ENCODE results near the gene BORCS6.

BORCS6 gene

DNA sequence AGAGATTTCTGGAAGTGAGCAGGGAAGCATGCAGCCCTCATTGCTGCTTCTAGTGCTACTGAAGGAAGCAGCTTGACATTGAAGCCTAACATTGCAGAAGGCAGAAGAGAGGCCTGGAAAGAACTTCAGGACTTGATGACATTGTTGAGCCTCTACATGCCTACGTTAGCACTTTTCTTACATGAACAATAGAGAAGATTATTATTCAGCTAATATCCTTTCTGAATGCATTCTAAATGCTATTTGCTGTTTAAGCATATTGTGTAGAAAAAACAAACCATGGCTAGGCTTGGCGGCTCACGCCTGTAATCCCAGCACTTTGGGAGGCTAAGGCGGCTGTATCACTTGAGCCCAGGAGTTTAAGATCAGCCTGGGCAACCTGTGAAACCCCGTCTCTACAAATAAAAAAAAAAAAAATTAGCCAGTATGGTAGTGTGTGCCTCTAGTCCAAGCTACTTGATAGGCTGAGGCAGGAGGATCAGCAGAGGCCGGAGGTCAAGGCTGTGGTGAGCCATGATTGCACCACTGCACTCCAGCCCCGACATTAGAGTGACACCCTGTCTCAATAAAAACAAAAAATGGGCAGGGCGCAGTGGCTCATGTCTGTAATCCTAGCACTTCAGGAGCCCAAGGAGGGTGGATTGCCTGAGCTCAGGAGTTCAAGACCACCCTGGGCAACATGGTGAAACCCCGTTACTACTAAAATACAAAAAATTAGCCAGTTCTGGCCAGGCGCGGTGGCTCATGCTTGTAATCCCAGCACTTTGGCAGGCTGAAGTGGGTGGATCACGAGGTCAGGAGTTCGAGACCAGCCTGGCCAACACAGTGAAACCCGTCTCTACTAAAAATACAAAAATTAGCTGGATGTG lies 22.6 kb upstream of the BORCS6 start:
- in situ Hi-C loops (cut with MboI; ENCODE audit: low sequenced_read_pairs), result no loop called here

DNA sequence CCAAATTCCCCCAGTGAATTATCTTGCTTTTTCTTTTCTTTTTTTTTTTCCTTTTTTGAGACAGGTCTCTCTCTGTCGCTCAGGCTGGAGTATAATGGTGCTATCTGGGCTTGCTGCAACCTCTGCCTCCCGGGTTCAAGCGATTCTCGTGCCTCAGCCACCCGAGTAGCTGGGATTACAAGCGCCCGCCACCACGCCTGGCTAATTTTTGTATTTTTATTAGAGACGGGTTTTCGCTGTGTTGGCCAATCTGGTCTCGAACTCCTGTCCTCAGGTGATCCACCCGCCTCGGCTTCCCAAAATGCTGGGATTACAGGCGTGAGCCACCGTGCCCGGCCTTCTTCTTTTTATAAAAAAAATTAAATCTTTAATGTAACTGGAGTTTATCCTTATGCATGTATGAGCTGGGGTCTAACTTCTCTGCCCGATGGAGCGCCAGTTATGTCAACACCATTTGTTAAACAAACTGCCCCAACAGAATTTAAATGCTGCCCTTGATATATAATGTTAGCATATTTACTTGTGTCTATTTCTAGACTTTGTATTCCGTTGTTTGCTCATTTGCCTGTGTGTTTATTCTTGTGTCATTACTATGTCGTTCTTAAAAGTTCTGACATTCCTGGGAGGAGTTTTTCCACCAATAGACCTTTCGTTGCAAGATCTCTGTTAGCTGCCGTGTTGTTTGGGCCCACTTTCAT lies 20.9 kb upstream of the BORCS6 start:
- in situ Hi-C loops (cut with MboI; ENCODE audit: low sequenced_read_pairs), result no loop called here

DNA sequence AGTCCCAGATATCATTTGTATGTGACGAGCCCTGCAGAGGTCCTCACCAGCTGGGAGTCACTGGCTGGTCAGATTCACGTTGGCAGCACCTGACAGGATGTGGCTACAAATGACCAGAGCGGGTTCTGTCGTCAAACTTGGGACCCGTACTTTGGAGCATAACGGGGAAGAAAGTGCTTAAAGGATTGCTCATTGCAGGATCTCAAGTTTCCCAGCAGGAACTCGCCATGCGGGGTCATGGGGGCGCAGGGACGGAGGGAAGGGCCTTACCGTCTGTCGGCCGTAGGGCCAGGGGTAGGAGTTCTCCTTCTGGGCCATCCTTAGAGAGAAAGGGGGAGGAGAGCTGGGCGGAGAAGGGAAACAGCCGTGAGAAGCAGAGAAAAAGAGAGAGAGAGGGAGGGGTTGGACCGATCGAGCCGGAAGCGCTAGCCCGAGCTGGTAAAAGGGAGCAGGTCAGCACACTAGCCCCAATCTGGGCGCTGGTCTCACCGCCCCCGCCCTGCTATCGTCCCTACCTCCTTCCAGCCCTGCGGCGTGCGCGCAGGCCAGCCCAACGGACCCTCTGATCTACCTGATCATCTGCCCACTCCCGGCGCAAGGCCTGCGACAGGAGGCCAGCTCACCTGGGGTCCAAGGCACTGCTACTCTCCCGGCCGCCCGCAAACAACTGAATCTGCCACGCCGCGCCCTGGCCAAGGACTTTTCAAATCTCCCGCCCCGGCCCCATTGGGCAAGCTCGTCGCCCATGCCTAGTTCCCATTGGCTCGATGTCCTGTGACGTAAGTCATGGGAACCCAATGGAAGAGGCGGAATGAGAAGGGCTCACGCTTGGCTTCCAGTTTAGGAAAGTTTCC lies 20.2 kb upstream of the BORCS6 start, which contains the start of gene AURKB:
TSS of gene AURKB (minus strand) at position 669 of the 854 bp plus-strand sequence. CDS start at position 318, 351 bp downstream.
- in situ Hi-C loops (cut with MboI; ENCODE audit: low sequenced_read_pairs), result no loop called here

DNA sequence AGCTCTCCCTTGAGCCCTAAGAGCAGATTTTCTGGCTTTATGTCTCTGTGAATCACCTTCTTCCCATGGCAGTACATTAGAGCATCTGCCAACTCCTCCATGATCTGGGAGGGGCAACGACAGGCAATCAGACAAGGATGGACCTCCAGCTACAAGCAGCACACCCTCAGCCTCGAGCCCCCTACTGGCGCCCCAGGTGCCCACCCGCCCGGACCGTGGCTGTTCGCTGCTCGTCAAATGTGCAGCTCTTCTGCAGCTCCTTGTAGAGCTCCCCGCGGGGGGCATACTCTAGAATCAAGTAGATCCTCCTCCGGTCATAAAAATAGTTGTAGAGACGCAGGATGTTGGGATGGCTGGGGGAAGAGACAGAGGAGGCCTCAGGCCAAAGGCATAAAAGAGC lies 16.6 kb upstream of the BORCS6 start:
- in situ Hi-C loops (cut with MboI; ENCODE audit: low sequenced_read_pairs), result no loop called here

DNA sequence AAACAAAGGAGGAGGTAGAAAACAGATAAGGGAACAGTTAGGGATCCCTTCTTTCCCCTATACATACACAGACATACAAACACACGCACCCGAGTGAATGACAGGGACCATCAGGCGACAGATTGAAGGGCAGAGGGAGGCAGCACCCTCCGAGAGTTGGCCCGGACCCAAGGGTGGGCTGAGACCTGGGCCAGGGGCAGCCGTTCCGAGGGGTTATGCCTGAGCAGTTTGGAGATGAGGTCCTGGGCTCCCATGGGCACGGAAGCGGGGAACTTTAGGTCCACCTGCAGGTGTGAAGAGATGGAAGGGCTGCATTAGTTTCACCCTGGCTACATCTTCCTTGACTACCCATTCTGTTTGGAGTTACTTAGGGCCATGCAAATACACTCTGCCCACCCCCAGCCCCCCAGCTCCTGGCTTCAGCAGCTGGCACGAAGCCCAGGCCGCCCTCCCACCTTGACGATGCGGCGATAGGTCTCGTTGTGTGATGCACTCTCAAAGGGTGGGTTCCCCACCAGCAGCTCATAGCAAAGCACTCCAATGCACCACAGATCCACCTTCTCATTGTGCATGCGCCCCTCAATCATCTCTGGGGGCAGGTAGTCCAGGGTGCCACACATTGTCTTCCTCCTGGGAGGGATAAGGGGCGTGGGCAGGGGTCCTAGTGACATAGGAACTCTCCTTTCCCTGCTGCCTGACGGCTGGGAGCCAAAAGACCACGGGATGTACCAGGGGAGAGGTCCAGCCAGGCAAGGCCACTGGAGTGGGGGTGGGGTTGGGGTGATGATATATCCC lies 15.0 kb upstream of the BORCS6 start:
- in situ Hi-C loops (cut with MboI; ENCODE audit: low sequenced_read_pairs), result no loop called here

DNA sequence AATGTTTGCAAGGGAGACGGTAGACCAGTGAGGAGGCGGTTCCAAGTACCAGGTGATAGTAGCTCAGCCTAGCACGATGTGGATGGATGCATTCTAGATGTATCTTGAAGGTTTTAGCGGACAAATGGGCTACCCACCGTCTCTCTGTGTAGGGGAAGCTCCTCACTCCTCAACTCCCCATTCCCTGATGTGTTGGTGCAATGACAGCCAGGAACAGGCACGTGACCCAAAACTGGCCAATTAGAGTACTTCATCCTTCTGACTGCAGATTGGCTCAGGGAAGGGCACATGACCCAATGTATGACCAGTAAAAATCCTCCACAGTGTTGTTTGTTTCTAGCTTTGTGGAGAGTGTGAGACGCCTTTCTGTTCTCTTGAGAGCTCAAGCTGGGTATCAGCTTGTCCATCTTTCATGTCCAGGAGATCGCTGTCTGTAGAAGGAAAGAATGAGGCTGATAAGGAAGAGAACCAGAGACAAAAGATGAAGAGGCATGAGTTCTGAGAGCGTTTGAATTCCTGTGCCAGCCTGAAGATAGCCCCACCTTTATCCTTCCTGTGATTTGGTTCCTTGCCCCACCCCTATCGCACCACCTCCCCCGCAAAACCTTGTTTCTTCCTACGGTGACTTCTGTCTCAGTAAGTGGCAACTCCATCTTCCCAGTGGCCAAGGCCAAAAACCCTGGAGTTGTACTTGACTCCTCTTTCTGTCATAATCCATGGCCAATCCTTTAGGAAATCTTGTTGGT lies 2.3 kb upstream of the BORCS6 start:
- in situ Hi-C loops (cut with MboI; ENCODE audit: low sequenced_read_pairs), result no loop called here

DNA sequence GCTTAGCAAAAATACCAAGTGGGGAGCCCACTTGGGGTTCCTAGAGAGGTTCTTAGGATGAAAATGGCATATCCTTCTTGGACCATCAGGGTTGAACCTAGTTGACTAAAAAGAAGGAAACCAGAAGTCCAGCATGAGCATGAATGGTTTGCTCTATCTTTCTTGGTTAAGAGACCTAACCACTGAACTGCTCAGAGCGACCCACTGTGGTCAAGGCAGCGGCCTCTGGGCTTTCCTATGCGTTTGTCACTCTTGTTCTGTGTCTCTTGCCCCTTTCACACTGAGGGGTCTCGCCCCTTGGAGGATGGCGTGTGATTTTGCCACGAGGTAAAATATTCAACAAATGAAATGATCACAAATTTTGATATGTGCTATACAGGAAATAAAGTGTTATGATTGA lies 526 bp upstream of the BORCS6 start:
- in situ Hi-C loops (cut with MboI; ENCODE audit: low sequenced_read_pairs), result no loop called here

DNA sequence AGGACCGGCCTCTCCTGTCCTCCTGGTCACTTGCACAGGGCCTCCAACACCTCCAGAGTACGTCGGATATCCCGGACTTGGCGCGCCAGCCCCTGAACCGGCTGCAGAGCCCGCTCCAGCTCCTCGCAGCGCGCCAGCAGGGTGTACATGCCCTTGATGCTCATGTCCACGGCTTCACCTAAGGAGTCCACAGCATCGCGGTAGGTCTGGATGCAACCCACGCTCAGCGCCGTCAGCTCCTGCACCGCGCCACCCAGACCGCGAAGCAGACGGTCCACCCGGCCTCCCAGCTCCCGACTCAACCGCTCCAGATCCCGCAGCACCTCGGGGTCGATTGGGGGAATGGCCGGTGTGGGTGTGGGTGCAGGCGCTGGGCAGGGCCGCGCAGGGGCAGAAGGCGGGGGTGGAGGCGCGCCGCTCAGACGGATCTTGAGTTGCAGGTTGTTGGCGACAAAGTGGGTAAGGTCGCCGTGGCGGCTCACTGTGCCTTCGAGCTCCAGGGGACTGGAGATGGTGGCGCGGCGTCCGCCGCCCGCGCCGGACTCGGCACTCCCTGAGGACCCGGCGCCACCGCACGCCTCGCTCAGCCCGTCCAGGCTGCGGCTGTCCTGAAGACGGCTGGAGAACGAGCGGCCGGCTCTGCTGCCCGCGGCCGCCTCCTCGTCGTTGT lies 804 bp downstream of the BORCS6 start:
- in situ Hi-C loops (cut with MboI; ENCODE audit: low sequenced_read_pairs), result no loop called here

DNA sequence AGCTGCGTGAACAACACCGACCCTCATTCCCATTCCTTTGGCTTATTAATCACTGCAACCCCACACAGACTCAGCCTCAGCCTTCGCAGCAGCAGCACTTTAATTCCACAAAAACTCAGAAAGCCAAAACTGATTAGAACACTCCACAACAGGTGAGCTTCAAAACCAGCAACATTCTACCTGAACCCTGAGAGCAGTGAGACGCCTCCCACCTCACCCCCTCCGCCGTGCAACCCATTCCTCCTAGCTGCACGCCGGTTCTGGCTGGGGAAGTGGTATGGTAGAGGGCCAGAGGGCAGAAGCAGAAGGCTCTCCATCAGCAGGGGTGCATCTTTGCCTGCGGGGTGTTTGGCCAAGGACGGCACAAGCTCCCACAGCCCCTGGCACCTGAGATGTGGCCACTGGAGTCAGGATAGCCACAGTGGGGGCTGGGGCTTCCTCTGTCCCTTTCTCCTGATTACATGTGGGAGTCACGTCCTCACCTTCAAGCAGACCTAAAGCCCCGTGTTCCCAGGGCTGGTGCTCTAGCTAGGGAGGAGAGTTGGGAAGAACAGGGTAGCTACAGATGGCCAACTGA lies 1.6 kb downstream of the BORCS6 start:
- in situ Hi-C loops (cut with MboI; ENCODE audit: low sequenced_read_pairs), result no loop called here

DNA sequence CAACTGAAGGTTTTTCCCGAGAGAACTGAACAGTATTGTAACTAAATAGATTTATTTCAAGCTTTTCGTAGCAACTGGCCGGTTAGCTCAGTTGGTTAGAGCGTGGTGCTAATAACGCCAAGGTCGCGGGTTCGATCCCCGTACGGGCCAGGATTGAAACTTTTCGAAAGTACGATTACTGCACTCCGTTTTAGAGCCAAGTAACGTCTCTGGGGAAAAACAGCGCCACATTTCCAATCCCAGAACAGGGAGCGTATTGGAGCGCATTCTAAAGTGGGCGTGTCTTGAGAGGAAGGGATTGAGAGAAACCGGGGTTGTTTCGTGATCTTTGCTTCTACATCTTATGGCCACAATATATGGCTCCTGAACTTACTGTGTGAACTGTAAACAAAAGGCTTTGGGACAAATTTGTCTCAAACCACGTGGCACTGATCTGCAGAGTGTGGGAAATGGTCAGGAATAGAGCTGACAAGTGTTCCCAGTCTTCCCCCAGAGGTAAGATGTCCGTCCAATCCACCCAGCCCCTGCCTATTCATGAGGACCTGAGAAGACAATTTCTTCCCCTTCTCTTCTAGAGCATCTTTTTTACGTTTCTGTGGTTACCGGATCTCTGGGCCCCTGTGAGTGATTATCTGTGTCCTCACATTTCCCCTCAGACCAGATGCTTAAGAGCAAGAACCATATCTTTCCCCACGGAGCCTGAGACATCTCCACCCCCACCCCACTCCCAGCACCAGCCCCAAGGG lies 2.3 kb downstream of the BORCS6 start:
- in situ Hi-C loops (cut with MboI; ENCODE audit: low sequenced_read_pairs), result no loop called here

DNA sequence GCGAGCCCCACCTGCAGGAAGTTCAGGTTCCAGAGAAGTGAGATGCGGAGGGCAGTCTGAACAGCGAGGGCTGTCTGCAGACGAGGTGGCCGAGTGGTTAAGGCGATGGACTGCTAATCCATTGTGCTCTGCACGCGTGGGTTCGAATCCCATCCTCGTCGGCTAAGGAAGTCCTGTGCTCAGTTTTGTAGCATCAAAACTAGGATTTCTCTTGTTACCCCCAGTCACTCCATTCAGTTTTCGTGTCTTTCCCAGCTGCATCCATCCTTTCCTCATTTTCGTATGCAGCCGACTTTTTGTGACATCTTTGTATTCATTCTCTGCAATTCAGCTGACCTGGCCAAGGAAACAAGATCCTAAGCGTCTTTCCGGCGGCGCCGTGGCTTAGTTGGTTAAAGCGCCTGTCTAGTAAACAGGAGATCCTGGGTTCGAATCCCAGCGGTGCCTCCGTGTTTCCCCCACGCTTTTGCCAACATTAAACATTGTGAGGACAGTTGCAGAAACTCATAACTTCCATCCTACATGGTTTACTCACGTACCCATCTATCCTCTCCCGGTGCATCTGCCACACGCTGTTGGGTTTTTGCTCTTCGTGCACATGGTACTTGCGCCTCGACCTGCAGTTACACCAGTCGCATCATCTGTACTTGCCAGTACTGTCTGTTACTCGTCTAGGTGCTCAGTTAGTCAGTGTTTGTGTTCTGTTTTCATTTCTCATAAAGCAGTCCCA lies 3.0 kb downstream of the BORCS6 start:
- in situ Hi-C loops (cut with MboI; ENCODE audit: low sequenced_read_pairs), result no loop called here

DNA sequence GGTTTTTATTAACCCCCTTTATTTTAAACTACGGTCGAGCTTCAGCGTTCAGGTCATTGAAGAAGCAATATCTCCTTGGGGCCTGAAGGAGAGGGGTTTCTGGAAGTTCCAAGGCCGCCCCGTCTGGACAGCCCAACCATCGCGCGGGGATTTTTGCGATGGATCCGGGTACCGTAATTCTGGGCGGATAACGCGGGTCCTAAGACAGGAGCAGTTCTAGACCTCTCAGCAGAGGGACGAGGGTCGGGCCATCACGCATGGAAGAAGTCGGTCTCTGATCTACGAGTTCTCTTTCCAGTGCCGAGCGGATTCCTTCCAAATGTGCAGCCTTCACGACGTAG lies 3.6 kb downstream of the BORCS6 start:
- in situ Hi-C loops (cut with MboI; ENCODE audit: low sequenced_read_pairs), result no loop called here

DNA sequence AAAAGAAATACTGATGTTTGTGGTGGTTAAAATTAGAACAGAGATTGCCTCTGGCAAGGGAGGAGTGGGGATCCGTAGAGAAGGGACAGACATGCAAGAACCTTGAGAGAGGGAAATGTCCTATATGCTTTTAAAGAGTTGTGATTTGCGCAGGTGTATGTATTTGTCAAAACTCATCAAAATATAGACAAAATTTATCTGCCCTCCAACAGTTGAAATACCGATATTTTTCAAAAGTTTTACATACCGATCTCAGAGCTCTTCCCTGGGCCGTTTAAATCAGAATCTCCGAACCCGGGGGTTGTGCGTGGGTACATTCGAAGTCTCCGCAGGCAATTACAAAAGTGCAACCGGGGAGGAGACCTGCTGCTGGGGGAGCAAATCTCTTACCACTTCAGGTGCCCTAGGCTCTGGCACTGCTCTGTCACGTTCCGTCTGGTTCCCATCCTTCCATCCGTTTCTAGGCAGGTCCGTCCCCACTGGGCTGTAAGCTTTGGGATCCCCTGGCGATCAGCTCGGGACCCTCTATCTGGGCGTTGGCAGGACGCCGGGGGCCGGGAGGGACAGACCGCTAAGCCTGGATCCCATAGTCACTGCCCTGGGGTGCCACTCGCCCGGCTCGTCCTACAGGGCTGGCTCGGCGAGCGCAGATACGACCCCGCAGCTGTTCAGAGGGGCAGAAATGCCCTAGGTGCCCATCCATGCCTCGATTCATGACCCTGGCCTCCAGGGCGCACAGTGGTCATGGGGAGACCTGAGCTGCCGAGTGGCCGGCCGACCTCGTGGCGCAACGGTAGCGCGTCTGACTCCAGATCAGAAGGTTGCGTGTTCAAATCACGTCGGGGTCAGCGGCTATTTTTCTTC lies 4.2 kb downstream of the BORCS6 start:
- in situ Hi-C loops (cut with MboI; ENCODE audit: low sequenced_read_pairs), result no loop called here

DNA sequence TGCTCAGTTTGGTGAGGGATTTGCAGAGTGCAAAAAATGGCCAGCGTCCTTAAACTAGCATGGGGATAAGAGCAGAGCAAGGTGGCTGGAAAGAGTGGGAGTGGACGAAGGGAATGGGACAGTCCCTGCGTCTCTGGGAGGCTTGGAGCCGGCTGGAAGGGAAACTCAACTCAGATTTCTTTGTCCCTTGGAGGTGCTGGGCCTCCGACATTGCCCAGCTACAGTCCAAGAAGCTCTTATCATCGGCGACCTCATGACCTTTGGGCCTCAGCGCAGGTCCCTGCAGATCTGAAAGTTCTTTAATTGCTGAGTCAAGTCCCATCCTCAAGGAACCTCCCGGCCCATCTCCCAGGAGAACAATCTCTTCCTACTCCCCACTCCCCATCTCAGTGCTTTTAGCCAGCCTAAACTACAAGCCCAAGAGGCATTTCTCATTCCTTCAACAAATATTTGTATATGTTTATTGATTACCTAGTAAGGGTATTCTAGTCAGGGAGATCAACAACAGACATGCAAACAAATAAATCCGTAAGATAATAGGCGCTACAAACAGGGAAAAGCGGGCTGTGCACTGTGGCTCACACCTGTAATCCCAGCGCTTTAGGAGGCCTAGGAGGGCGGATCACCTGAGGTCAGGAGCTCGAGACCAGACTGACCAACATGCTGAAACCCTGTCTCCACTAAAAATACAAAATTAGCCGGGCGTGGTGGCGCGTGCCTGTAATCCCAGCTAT lies 12.8 kb downstream of the BORCS6 start:
- in situ Hi-C loops (cut with MboI; ENCODE audit: low sequenced_read_pairs), result no loop called here

DNA sequence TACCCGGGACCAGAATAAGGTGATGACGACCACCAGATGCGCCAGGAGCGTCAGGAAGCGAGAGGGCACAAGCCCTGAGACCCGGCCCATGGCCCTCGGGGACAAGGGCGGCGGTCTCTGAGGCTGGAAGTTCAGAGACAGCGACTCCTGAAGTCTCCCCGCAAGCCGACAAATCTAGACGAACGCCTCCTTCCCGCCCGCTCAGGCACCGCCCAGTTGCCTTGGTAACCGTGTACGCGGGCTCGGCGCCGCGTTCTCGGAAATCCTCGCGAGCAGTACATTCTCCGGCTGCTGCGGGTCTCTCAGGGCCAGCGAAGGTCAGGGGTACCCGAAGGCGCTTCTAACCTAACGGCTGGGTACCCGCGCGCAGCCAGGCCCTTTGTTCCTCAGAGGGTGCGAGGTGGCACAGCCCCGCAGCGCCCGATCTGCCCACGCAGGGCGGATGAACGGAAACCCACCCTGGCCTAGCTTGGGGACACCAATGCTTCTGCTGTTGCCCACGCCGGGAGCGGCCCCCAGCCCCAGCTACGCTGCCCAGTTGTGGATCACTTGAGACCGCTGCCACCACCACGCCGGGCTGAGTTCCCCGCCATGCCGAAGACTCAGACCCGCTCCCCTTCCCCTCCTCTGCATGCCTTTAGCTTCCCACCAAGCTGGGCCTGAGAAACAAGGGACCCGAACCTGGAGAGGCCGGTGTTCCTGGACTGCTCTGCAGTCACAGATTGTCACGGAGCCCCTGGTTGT lies 13.6 kb downstream of the BORCS6 start, which contains the start of gene TMEM107:
TSS of gene TMEM107 (minus strand) at position 184 of the 744 bp plus-strand sequence. CDS start at position 90, 94 bp downstream.
- in situ Hi-C loops (cut with MboI; ENCODE audit: low sequenced_read_pairs), result no loop called here

Measured in HL-60/S4 treated with retinoic acid at 250 ng/mL for 4 days and 3 days (cell line).